ENCODE results near the gene PEX3.

DNA sequence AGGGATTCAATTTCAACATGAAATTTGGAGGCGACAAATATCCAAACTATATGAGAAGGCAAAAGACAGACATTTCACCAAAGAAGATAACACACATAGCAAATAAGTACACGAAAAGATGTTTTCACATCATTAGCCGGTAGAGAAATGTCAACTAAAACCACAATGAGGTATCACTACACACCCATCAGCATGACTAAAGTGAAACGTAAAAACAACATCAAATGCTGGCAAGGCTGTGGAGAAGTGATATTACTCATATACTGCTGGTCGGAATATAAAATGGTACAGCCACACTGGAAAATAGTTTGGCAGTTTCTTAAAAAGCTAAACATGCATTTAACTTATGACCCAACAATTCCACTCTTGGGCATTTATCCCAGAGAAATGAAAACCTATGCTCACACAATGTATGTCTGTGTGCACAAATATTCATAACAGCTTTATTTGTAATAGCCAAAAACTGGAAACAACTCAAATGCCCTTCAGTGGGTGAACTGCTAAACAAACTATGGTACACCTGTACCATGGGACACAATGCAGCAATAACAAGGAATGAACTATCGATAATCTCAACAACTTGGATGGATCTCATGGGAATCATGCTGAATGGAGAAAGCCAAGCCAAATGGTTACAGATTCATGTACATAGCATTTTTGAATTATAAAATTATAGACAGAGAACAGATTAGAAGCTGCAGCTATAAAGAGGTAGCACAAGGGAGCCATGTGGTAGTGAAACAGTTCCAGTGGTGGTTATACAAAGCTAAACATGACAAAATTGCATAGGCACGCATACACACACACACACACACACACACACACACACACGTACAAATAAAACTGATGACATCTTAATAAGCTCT is 8.7 kb upstream of the PEX3 start:
- TF ChIP-seq POLR2A (IDR thresholded peaks at IDR 0.05): no peak
- TF ChIP-seq, protein P1, sequence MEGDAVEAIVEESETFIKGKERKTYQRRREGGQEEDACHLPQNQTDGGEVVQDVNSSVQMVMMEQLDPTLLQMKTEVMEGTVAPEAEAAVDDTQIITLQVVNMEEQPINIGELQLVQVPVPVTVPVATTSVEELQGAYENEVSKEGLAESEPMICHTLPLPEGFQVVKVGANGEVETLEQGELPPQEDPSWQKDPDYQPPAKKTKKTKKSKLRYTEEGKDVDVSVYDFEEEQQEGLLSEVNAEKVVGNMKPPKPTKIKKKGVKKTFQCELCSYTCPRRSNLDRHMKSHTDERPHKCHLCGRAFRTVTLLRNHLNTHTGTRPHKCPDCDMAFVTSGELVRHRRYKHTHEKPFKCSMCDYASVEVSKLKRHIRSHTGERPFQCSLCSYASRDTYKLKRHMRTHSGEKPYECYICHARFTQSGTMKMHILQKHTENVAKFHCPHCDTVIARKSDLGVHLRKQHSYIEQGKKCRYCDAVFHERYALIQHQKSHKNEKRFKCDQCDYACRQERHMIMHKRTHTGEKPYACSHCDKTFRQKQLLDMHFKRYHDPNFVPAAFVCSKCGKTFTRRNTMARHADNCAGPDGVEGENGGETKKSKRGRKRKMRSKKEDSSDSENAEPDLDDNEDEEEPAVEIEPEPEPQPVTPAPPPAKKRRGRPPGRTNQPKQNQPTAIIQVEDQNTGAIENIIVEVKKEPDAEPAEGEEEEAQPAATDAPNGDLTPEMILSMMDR (IDR thresholded peaks at IDR 0.05 in 4 of 5, conservative IDR thresholded peaks at IDR 0.05 in 1 of 5): no peak

Measured in gastrocnemius medialis (tissue), 4 donors.